GM23338 (cell line): ENCODE results near the gene SLC25A29. TPM values are rescaled to one million over a fixed set of nuclear protein-coding genes. Genes with fewer than 3 reads are reported as not detected.

ENCODE experiments used
- EZH2phosphoT487 ChIP-seq: fragments of 200-600 bp; sonication (generic); IDR thresholded peaks from one replicate; pipeline ENCODE4 v1.8.1; 2018; ENCODE audit warnings: antibody characterized with exemption; ENCODE audit not compliant: unreplicated experiment
- REST ChIP-seq: IDR thresholded peaks from one replicate; pipeline ENCODE4 v1.6.1; 2018; ENCODE audit warnings: antibody characterized with exemption; ENCODE audit not compliant: unreplicated experiment
- ZNF462 ChIP-seq: fragments of 250-450 bp; sonication (Bioruptor Pico); IDR thresholded peaks from 2 replicates; pipeline ENCODE4 v1.5.0; 2020; ENCODE audit warnings: mild to moderate bottlenecking, moderate library complexity
- polyA plus RNA-seq: library from polyadenylated mRNA; unstranded; fragments of >200 nt; fragmentation: Nextera tagmentation; extraction: Ambion mirVana; gene quantifications from 2 replicates; pipeline ENCODE4 v1.2.1, GENCODE V29; 2016
- total RNA-seq: library from RNA; depleted of rRNA; stranded (reverse); fragments of >200 nt; shearing (Covaris generic); gene quantifications from 2 replicates; pipeline ENCODE4 v1.2.3, GENCODE V29; 2014

SLC25A29 gene
- total and polyA plus RNA-seq, 2 experiments from 2014 or later, result 65.6 to 206 TPM

GRCh38 chr14:100287202-100287997 lies 18.8 kb downstream of the SLC25A29 start (continued):
- TF ChIP-seq REST (no peak), ZNF462 (no peak), EZH2phosphoT487 (no peak)
